B cell (primary cell): ENCODE results near the gene MED13. TPM values are rescaled to one million over a fixed set of nuclear protein-coding genes. Genes with fewer than 3 reads are reported as not detected.
A peak's percentile ranks its signal among the peaks of the same experiment; 100 is the strongest.

Source experiments
- ATAC-seq: fragments of 200-7000 bp; cut with Tn5 transposase; one replicate; pipeline ENCODE4 v1.10.0; 2021; ENCODE audit warnings: low read depth, mild to moderate bottlenecking, moderate number of reproducible peaks, moderate library complexity
- CTCF ChIA-PET: fragments of 350-600 bp; sonication (Branson Sonifier 250); formaldehyde crosslinking; loops from one replicate; lab custom pipeline; 2021; ENCODE audit warnings: antibody characterized with exemption, inconsistent platforms; lab: Charles Lee
- POLR2A ChIA-PET: fragments of 350-600 bp; sonication (Branson Sonifier 250); formaldehyde crosslinking; loops from one replicate; lab custom pipeline; 2021; ENCODE audit warnings: antibody characterized with exemption; lab: Charles Lee
- DNase-seq: peaks from one replicate; pipeline ENCODE4 v3.0.0; 2013
- H2AFZ ChIP-seq: 2 replicates; pipeline ENCODE4 v1.6.1; 2012; ENCODE audit warnings: mild to moderate bottlenecking, low read depth, low read length; ENCODE audit not compliant: insufficient read depth, poor library complexity, severe bottlenecking
- H3K27ac ChIP-seq, 2 donors: 1 replicate in 1 of 2; 2 replicates in 1 of 2; pipeline ENCODE4 v1.5.1; 2012 to 2013; ENCODE audit warnings: low read length in 2 of 2, mild to moderate bottlenecking in 2 of 2, moderate library complexity in 1 of 2
- H3K27me3 ChIP-seq, 4 experiments: fragments of 200-600 bp in 1 of 4; sonication (generic) in 1 of 4; replicated peaks in 1 of 4; 1 replicate in 2 of 4; 2 replicates in 2 of 4; pipeline versions ENCODE4 v1.6.1 to v1.7.0; 2013 to 2016; ENCODE audit warnings: low read length in 3 of 4, mild to moderate bottlenecking in 2 of 4, mixed read lengths in 1 of 4, moderate library complexity in 1 of 4; ENCODE audit not compliant: insufficient read depth in 4 of 4, control insufficient read depth in 3 of 4; ENCODE audit errors: control extremely low read depth in 1 of 4
- H3K36me3 ChIP-seq, 2 experiments: replicated peaks in 1 of 2; 1 replicate in 1 of 2; 2 replicates in 1 of 2; pipeline versions ENCODE4 v1.6.1 to v1.7.1; 2013; ENCODE audit warnings: low read length in 1 of 2; ENCODE audit not compliant: insufficient read depth in 2 of 2, control insufficient read depth in 1 of 2; ENCODE audit errors: control extremely low read depth in 1 of 2, extremely low read depth in 1 of 2
- H3K4me1 ChIP-seq, 2 donors: fragments of 200-600 bp in 1 of 2; sonication (generic) in 1 of 2; 1 replicate in 1 of 2; 2 replicates in 1 of 2; pipeline versions ENCODE4 v1.5.1 to v1.6.1; 2013 to 2017; ENCODE audit warnings: low read length in 2 of 2; ENCODE audit not compliant: control insufficient read depth in 2 of 2, insufficient read depth in 2 of 2
- H3K4me2 ChIP-seq: replicated peaks from 2 replicates; pipeline ENCODE3; 2012; ENCODE audit warnings: mild to moderate bottlenecking, low read depth, low read length; ENCODE audit not compliant: poor library complexity, severe bottlenecking
- H3K4me3 ChIP-seq, 5 experiments: fragments of 200-600 bp in 1 of 5; sonication (generic) in 1 of 5; 1 replicate in 3 of 5; 2 replicates in 2 of 5; pipeline versions ENCODE4 v1.5.1 to v1.7.0; 2011 to 2016; ENCODE audit warnings: low read length in 4 of 5, mild to moderate bottlenecking in 4 of 5, low read depth in 2 of 5, control low read depth in 1 of 5, moderate library complexity in 1 of 5; ENCODE audit not compliant: insufficient read depth in 1 of 5; ENCODE audit errors: control extremely low read depth in 1 of 5, extremely low read depth in 1 of 5
- H3K79me2 ChIP-seq: fragments of 200-600 bp; sonication (generic); one replicate; pipeline ENCODE4 v1.6.0; 2016; ENCODE audit warnings: low read length; ENCODE audit not compliant: control insufficient read depth, insufficient read depth
- H3K9ac ChIP-seq: fragments of 200-600 bp; sonication (generic); 2 replicates; pipeline ENCODE4 v1.6.1; 2017; ENCODE audit warnings: mild to moderate bottlenecking, low read length, moderate library complexity
- H3K9me3 ChIP-seq, 3 donors: one replicate each; pipeline versions ENCODE4 v1.6.1 to v1.7.1; 2013; ENCODE audit warnings: low read length in 2 of 3; ENCODE audit not compliant: control insufficient read depth in 2 of 3, insufficient read depth in 1 of 3; ENCODE audit errors: control extremely low read depth in 1 of 3
- H4K20me1 ChIP-seq: 2 replicates; pipeline ENCODE4 v1.6.0; 2012; ENCODE audit warnings: mild to moderate bottlenecking, low read length; ENCODE audit not compliant: insufficient read depth, control insufficient read depth, poor library complexity, severe bottlenecking
- H3K27ac Mint-ChIP-seq: one replicate; pipeline ENCODE4 v1.8.0; 2021; ENCODE audit warnings: mixed read lengths
- H3K27me3 Mint-ChIP-seq: one replicate; pipeline ENCODE4 v1.8.0; 2021; ENCODE audit warnings: mixed read lengths
- H3K4me1 Mint-ChIP-seq: one replicate; pipeline ENCODE4 v1.8.0; 2021; ENCODE audit warnings: mixed read lengths
- H3K4me3 Mint-ChIP-seq: one replicate; pipeline ENCODE4 v1.8.0; 2021; ENCODE audit warnings: mixed read lengths
- H3K9me3 Mint-ChIP-seq: one replicate; pipeline ENCODE4 v1.8.0; 2022; ENCODE audit warnings: mixed read lengths; ENCODE audit not compliant: insufficient read depth
- EZH2 ChIP-seq: IDR thresholded peaks from 2 replicates; pipeline ENCODE4 v1.6.1; 2012; ENCODE audit warnings: borderline replicate concordance, low read depth, mild to moderate bottlenecking, moderate library complexity, low read length; ENCODE audit not compliant: insufficient read depth, poor library complexity, severe bottlenecking
- WGBS: methylation state at CpG from one replicate; pipeline ENCODE4 v1.1.5; 2013; ENCODE audit warnings: missing lambda C conversion rate; ENCODE audit not compliant: insufficient coverage; 5-methylcytosine and 5-hydroxymethylcytosine counted together
- intact Hi-C: fragments of 100-400 bp; cut with micrococcal nuclease; formaldehyde crosslinking; loops from one replicate; pipeline ENCODE4 v1.10.0; 2022
- polyA plus RNA-seq: library from polyadenylated mRNA; depleted of rRNA; stranded (reverse); fragments of >200 nt; gene quantifications from 2 replicates; pipeline ENCODE4 v1.2.3, GENCODE V29; 2012
- total RNA-seq, 2 donors: library from RNA; stranded (reverse); fragments of 120-200 nt in 1 of 2; gene quantifications; 1 replicate in 1 of 2; 2 replicates in 1 of 2; pipeline versions ENCODE4 v1.2.3 to v1.2.4, GENCODE V29; 2013 to 2022
- TF ChIP-seq, protein P1 (sequence below): fragments of 200-600 bp; IDR thresholded peaks from one replicate; pipeline ENCODE4 v1.8.0; 2022; ENCODE audit warnings: antibody characterized with exemption, mild to moderate bottlenecking

Gene MED13
- total and polyA plus RNA-seq, 2 donors (not counting 1 experiment from before 2014, with no cell fraction given): 17.3 to 120 TPM

DNA sequence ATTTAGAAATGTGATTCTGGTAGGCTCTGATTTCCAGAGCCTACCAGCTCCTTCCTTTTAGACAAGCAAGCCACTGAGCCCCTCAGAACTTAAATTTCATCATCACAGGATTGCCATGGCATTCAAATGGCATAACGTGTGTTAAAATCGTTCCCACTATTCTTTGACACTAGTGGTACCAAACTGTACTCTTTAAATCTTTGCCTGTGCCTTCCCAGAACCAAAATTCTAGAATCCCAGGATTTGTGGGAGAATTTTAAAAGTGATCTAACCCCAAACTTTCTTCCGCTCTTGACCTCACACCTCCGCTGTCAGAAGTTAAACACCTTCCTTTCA lies 137.0 kb downstream of the MED13 start:
- Histone ChIP-seq H3K4me2 (peak overlapping the region; percentile 72), H3K36me3 (peaks cover 2 to 8% of the 10 kb centered on the region in 2 experiments), H3K79me2 (peaks cover 16% of the 10 kb centered on the region), H3K27me3 (no peaks in the 10 kb centered on the region), H3K9ac (peak overlapping the region; percentile 79), H3K4me1 (peaks cover 15 to 18% of the 10 kb centered on the region in 2 donors), H3K27ac (peak overlapping the region; percentile 72 to 77), H3K4me3 (peak overlapping the region; percentile 78 to 94 (median 87)), H2AFZ (peak overlapping the region; percentile 79), H3K9me3 (no peaks in the 10 kb centered on the region), H4K20me1 (no peaks in the 10 kb centered on the region)
- TF ChIP-seq, protein P1, sequence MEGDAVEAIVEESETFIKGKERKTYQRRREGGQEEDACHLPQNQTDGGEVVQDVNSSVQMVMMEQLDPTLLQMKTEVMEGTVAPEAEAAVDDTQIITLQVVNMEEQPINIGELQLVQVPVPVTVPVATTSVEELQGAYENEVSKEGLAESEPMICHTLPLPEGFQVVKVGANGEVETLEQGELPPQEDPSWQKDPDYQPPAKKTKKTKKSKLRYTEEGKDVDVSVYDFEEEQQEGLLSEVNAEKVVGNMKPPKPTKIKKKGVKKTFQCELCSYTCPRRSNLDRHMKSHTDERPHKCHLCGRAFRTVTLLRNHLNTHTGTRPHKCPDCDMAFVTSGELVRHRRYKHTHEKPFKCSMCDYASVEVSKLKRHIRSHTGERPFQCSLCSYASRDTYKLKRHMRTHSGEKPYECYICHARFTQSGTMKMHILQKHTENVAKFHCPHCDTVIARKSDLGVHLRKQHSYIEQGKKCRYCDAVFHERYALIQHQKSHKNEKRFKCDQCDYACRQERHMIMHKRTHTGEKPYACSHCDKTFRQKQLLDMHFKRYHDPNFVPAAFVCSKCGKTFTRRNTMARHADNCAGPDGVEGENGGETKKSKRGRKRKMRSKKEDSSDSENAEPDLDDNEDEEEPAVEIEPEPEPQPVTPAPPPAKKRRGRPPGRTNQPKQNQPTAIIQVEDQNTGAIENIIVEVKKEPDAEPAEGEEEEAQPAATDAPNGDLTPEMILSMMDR: no peak
- Mint-ChIP-seq H3K9me3 (no peaks in the 10 kb centered on the region), H3K4me1 (peaks cover 24% of the 10 kb centered on the region), H3K27ac (peak overlapping the region; percentile 96), H3K4me3 (peak overlapping the region; percentile 97), H3K27me3 (peaks cover 8% of the 10 kb centered on the region)
- CTCF ChIA-PET: no interaction called here
- ATAC-seq (no peak), DNase-seq (no peak)
- intact Hi-C loops: no loop called here
- POLR2A ChIA-PET: no interaction called here
- 100% methylated on average over 1 of the region's 4 CpGs for WGBS

DNA sequence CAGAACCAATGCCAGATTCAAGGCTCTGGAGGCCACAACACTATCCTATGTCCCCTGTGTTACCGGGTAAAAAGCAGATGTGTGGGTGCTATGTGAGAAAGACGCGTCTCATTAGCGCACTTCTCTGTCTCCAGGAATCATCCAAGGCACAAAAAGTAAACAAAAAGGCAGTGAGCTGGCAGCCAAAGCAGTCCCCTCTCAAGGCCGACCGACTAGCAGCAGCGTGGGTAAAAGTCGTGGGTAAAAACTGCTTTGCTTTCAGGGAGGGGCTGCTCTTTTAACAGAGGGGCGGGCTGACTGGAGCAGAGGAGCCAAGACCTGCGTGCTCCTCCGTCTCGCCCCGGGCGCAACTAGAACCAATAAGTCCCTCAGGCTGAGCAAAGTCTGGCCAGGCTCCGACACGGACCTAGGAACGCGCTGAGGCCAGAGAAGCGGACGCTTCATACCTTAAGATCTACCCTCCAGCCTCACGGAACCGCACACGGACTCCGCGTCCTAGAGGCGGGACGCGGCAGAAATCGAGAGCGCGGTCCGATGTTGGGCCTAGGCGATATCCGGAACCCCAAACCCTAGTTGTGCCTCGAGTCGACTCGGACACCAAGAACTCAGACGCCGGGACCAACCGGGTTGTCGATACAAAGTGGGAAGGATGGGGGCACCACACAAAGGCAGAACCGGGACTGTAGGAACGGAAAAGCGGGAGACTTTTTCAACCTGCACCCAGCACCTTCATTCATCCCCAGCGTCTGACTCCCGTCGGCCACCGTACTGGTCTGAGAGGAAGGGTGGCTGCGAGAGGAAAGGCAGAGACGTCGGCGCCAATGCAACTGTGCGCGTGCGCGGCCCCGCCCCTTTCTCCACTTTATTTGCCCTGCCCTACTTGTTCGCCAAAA lies 137.6 kb downstream of the MED13 start, which contains the start of gene INTS2:
INTS2 (minus strand) TSS at position 775 of the 893 bp plus-strand sequence. CDS start 1,338 bp downstream, outside the sequence.
- peak within 1 kb of the TSS; percentile 79 for H3K9ac ChIP-seq
- H3K27me3 ChIP-seq: no peaks in the 10 kb centered on the region
- H3K9me3 ChIP-seq: no peaks in the 10 kb centered on the region
- intact Hi-C loops: loop anchor here (1.0 kb wide), 2 partner anchors 64 to 139 kb away; partner anchors contain the start of gene BRIP1
- Mint-ChIP-seq H3K27ac (peak within 1 kb of the TSS; percentile 96), H3K27me3 (peaks cover 5% of the 10 kb centered on the region), H3K4me1 (peaks cover 24% of the 10 kb centered on the region), H3K4me3 (peak within 1 kb of the TSS; percentile 97), H3K9me3 (no peaks in the 10 kb centered on the region)
- ATAC-seq (peak; percentile 91), DNase-seq (peak; percentile 96)
- H3K27ac ChIP-seq: peak within 1 kb of the TSS; percentile 72 to 77
- H4K20me1 ChIP-seq: no peaks in the 10 kb centered on the region
- WGBS: under 1% methylated on average over 52 of the region's 58 CpGs
- CTCF ChIA-PET: no interaction called here
- peaks cover 16% of the 10 kb centered on the region for H3K79me2 ChIP-seq
- H3K4me2 ChIP-seq: peak within 1 kb of the TSS; percentile 72
- H3K4me3 ChIP-seq: peak within 1 kb of the TSS; percentile 78 to 94 (median 87)
- H3K4me1 ChIP-seq: peaks cover 15 to 18% of the 10 kb centered on the region in 2 donors
- POLR2A ChIA-PET: no interaction called here
- TF ChIP-seq, protein P1: no peak
- no peak for TF ChIP-seq EZH2
- peak within 1 kb of the TSS; percentile 79 for H2AFZ ChIP-seq
- H3K36me3 ChIP-seq: peaks cover 2 to 8% of the 10 kb centered on the region in 2 experiments
